ENCODE data around the gene NDUFC1. TPM values are rescaled to one million over a fixed set of nuclear protein-coding genes. Genes with fewer than 3 reads are reported as not detected.

Gene NDUFC1
- total and polyA plus RNA-seq, 2 of the 4 experiments (the other 2 are of a cell fraction): 25.1 to 65.1 TPM

- POLR2A ChIA-PET (ENCODE audit: unreplicated experiment): no interaction called here
- no peak overlapping the region for H3K23ac ChIP-seq (ENCODE audit: low read depth, low read length)
- H3K4ac ChIP-seq (ENCODE audit: low read depth, low read length): no peak overlapping the region
- no TSS peak for BruUV-seq (replicated peaks)
- H2BK120ac ChIP-seq (ENCODE audit: low read depth, low read length): no peak overlapping the region
- H3K9me1 ChIP-seq (ENCODE audit: insufficient read depth, low read length): no peaks in the 10 kb centered on the region
- in situ Hi-C loops (cut with MboI; ENCODE audit: low sequenced_read_pairs): no loop called here
- H3K4me3 ChIP-seq (ENCODE audit: insufficient read depth, low read depth, low read length): no peak overlapping the region
- H2BK5ac ChIP-seq (ENCODE audit: low read depth, low read length, poor library complexity, severe bottlenecking): no peak overlapping the region
- intact Hi-C loops (cut with micrococcal nuclease): loop anchor here (5.0 kb wide), 1 partner anchor 36 kb away; no protein-coding TSS in a partner anchor
- no peak overlapping the region for H2BK15ac ChIP-seq (ENCODE audit: low read depth, low read length)
- no peak overlapping the region for H3K27ac ChIP-seq (ENCODE audit: insufficient read depth, low read length)
- no peaks in the 10 kb centered on the region for H3K27me3 ChIP-seq (ENCODE audit: control insufficient read depth, insufficient read depth, low read length)
- no peak for TF ChIP-seq SMC3 (IDR thresholded peaks at IDR 0.05; ENCODE audit: low read depth, low read length)
- no peaks in the 10 kb centered on the region for H3K36me3 ChIP-seq (ENCODE audit: control insufficient read depth, insufficient read depth, low read length)
- dilution Hi-C loops (cut with HindIII; ENCODE audit: low sequenced_read_pairs, unreplicated experiment): no loop called here
- ATAC-seq (ENCODE audit: low read depth) (no peak), DNase-seq (no peak)
- H2AK5ac ChIP-seq (ENCODE audit: low read depth, low read length): no peak overlapping the region
- H2BK20ac ChIP-seq (ENCODE audit: low read depth, low read length): no peak overlapping the region
- no CpG with 5 or more reads among the region's 2 CpGs for WGBS, 2 experiments (ENCODE audit: extremely low coverage in 2 of 2, insufficient read length in 1 of 2)
- peaks cover 3% of the 10 kb centered on the region; the same call in 1 of the 2 replicates for H3K4me1 ChIP-seq (ENCODE audit: control insufficient read depth, insufficient read depth, low read length)
- H3K4me2 ChIP-seq (ENCODE audit: low read depth, low read length): no peak overlapping the region
- H4K8ac ChIP-seq (ENCODE audit: low read depth in 2 of 2, low read length in 2 of 2): no peak overlapping the region
- H2AK9ac ChIP-seq (replicated peaks; ENCODE audit: low read depth, low read length, poor library complexity): no peak overlapping the region
- H4K91ac ChIP-seq (ENCODE audit: insufficient read depth, low read depth, low read length): no peak overlapping the region
- no peak overlapping the region for H3K9ac ChIP-seq (ENCODE audit: low read depth, low read length)
- H4K20me1 ChIP-seq (ENCODE audit: insufficient read depth, low read length): peaks cover 67% of the 10 kb centered on the region
- no peak overlapping the region for H2AFZ ChIP-seq (replicated peaks; ENCODE audit: low read length, poor library complexity)
- H3K18ac ChIP-seq (ENCODE audit: low read depth, low read length): no peak overlapping the region
- no peak overlapping the region for H3K56ac ChIP-seq (ENCODE audit: extremely low read depth, insufficient read depth, low read length)
- H4K5ac ChIP-seq (ENCODE audit: low read depth, low read length): no peak overlapping the region
- no peak overlapping the region for H3K14ac ChIP-seq (replicated peaks; ENCODE audit: low read depth, low read length)
- CTCF ChIA-PET: interaction anchor here (0.9 kb wide), 1 partner anchor 15 kb away, joined by 3 read pairs; the partner anchor contains the start of gene NAA15
- H3K9me3 ChIP-seq (ENCODE audit: control insufficient read depth, insufficient read depth, low read length): no peaks in the 10 kb centered on the region
- peaks cover 0 to 37% of the 10 kb centered on the region in 2 experiments; a peak in 2 of 4 replicates for H3K79me1 ChIP-seq (ENCODE audit: low read depth in 1 of 2, low read length in 2 of 2)
Measured at GRCh38 chr4:139316733-139317132, 14.5 kb upstream of the NDUFC1 start.

All from IMR-90 (cell line).